ENCODE measurements around the gene RAB41. TPM values are rescaled to one million over a fixed set of nuclear protein-coding genes. Genes with fewer than 3 reads are reported as not detected.

The RAB41 gene
- total RNA-seq, 1 experiment from 2014 or later: not detected

- no peak for DNase-seq
- H4K91ac ChIP-seq (ENCODE audit: insufficient read length, low read depth, low read length): no peak overlapping the region
- no peak overlapping the region for H3K9ac ChIP-seq (ENCODE audit: extremely low read depth, insufficient read length, low read length)
- H2BK20ac ChIP-seq (ENCODE audit: low read depth, low read length, poor library complexity, severe bottlenecking): no peak overlapping the region
- TF ChIP-seq, protein P1, sequence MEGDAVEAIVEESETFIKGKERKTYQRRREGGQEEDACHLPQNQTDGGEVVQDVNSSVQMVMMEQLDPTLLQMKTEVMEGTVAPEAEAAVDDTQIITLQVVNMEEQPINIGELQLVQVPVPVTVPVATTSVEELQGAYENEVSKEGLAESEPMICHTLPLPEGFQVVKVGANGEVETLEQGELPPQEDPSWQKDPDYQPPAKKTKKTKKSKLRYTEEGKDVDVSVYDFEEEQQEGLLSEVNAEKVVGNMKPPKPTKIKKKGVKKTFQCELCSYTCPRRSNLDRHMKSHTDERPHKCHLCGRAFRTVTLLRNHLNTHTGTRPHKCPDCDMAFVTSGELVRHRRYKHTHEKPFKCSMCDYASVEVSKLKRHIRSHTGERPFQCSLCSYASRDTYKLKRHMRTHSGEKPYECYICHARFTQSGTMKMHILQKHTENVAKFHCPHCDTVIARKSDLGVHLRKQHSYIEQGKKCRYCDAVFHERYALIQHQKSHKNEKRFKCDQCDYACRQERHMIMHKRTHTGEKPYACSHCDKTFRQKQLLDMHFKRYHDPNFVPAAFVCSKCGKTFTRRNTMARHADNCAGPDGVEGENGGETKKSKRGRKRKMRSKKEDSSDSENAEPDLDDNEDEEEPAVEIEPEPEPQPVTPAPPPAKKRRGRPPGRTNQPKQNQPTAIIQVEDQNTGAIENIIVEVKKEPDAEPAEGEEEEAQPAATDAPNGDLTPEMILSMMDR (conservative IDR thresholded peaks at IDR 0.05): no peak
- Mint-ChIP-seq H3K4me1 (peaks cover 10% of the 10 kb centered on the region in 2 experiments), H3K36me3 (ENCODE audit: insufficient read depth in 1 of 3, low read depth in 3 of 3) (peaks cover 0 to 5% (median 0%) of the 10 kb centered on the region in 3 experiments; a peak in 3 of 7 replicates), H3K27ac (no peak overlapping the region), H3K27me3 (ENCODE audit: low read depth) (no peaks in the 10 kb centered on the region), H3K4me3 (no peak overlapping the region), H3K9me3 (peaks cover 67 to 76% of the 10 kb centered on the region in 2 experiments)
- H3K4me1 ChIP-seq (ENCODE audit: insufficient read depth, low read length): no peaks in the 10 kb centered on the region
- no peaks in the 10 kb centered on the region for H4K20me1 ChIP-seq (ENCODE audit: control insufficient read depth, insufficient read depth, insufficient read length)
- H3K14ac ChIP-seq (ENCODE audit: insufficient read depth, low read length): no peak overlapping the region
- no peak overlapping the region for H3K4ac ChIP-seq (ENCODE audit: low read depth, low read length)
- no peak overlapping the region for H2BK120ac ChIP-seq (ENCODE audit: low read depth, low read length, poor library complexity, severe bottlenecking)
- WGBS (ENCODE audit: extremely low coverage, insufficient read length, low lambda C conversion rate): no CpG with 5 or more reads among the region's 2 CpGs
- H3K23me2 ChIP-seq (ENCODE audit: insufficient read length, low read depth, low read length, poor library complexity, severe bottlenecking): no peaks in the 10 kb centered on the region
- H3T11ph ChIP-seq (ENCODE audit: low read length): no peak overlapping the region
- H3K27me3 ChIP-seq (ENCODE audit: insufficient read depth, low read length): no peaks in the 10 kb centered on the region
- no peak overlapping the region for H3K18ac ChIP-seq (ENCODE audit: insufficient read length, low read depth, low read length)
- no peak overlapping the region for H3K27ac ChIP-seq (ENCODE audit: insufficient read length, low read depth, low read length)
- H3K9me3 ChIP-seq (ENCODE audit: control insufficient read depth, low read depth, low read length): peaks cover 32% of the 10 kb centered on the region
- H2BK15ac ChIP-seq (ENCODE audit: low read depth, low read length): no peak overlapping the region
- H3K56ac ChIP-seq (ENCODE audit: insufficient read length, low read depth, low read length): no peak overlapping the region
- no peak overlapping the region for H4K8ac ChIP-seq (replicated peaks; ENCODE audit: insufficient read length, low read depth, low read length)
- no peaks in the 10 kb centered on the region for H3K79me1 ChIP-seq (ENCODE audit: insufficient read depth, low read depth, low read length, poor library complexity, severe bottlenecking)
- H3K79me2 ChIP-seq (ENCODE audit: insufficient read depth, low read length): no peaks in the 10 kb centered on the region
- no peak overlapping the region for H2BK12ac ChIP-seq (ENCODE audit: insufficient read length, low read depth, low read length)
- H2AFZ ChIP-seq (ENCODE audit: low read length): no peak overlapping the region
- no peak overlapping the region for H2BK5ac ChIP-seq (ENCODE audit: insufficient read length, low read length)
- H3K4me2 ChIP-seq (ENCODE audit: insufficient read depth, insufficient read length, low read length): no peak overlapping the region
- no peak overlapping the region for H2AK5ac ChIP-seq (ENCODE audit: insufficient read length, low read length)
- no peak overlapping the region for H4K5ac ChIP-seq (ENCODE audit: insufficient read length, low read depth, low read length)
- H3K23ac ChIP-seq (ENCODE audit: insufficient read length, low read depth, low read length): no peak overlapping the region
Observed at GRCh38 chrX:70252491-70252890, 29.5 kb upstream of the RAB41 start.
